Hepatocyte (in vitro differentiated cells): ENCODE results near the gene PWWP2B. TPM values are rescaled to one million over a fixed set of nuclear protein-coding genes. Genes with fewer than 3 reads are reported as not detected.

ENCODE experiments used
- DNase-seq: peaks from one replicate; pipeline ENCODE4 v3.0.0-alpha.2; 2016; ENCODE audit warnings: low spot score
- H2AFZ ChIP-seq: fragments of 200-600 bp; sonication (generic); 2 replicates; pipeline ENCODE4 v1.6.0; 2016; ENCODE audit warnings: antibody characterized with exemption, mild to moderate bottlenecking
- H3K27ac ChIP-seq: fragments of 200-600 bp; sonication (generic); 2 replicates; pipeline ENCODE4 v1.5.1; 2016; ENCODE audit warnings: mild to moderate bottlenecking
- H3K27me3 ChIP-seq: fragments of 200-600 bp; sonication (generic); 2 replicates; pipeline ENCODE4 v1.6.1; 2016
- H3K36me3 ChIP-seq: fragments of 200-600 bp; sonication (generic); replicated peaks from 2 replicates; pipeline ENCODE4 v1.5.1; 2016; ENCODE audit warnings: low read depth; ENCODE audit not compliant: insufficient read depth
- H3K4me1 ChIP-seq: fragments of 200-600 bp; sonication (generic); 2 replicates; pipeline ENCODE4 v1.5.1; 2016; ENCODE audit warnings: mild to moderate bottlenecking, moderate library complexity; ENCODE audit not compliant: insufficient read depth
- H3K4me2 ChIP-seq: fragments of 200-600 bp; sonication (generic); 2 replicates; pipeline ENCODE4 v1.6.0; 2016
- H3K4me3 ChIP-seq: fragments of 200-600 bp; sonication (generic); 2 replicates; pipeline ENCODE4 v1.5.1; 2016; ENCODE audit warnings: mild to moderate bottlenecking
- H3K79me2 ChIP-seq: fragments of 200-600 bp; sonication (generic); 2 replicates; pipeline ENCODE4 v1.6.0; 2017; ENCODE audit warnings: mild to moderate bottlenecking
- H3K9me2 ChIP-seq: fragments of 200-600 bp; sonication (generic); replicated peaks from 2 replicates; pipeline ENCODE4 v1.6.0; 2017; ENCODE audit warnings: mild to moderate bottlenecking; ENCODE audit not compliant: insufficient read depth
- H3K9me3 ChIP-seq: fragments of 200-600 bp; sonication (generic); 2 replicates; pipeline ENCODE4 v1.5.1; 2016; ENCODE audit warnings: low read depth, mild to moderate bottlenecking
- H4K20me1 ChIP-seq: fragments of 200-600 bp; sonication (generic); 2 replicates; pipeline ENCODE4 v1.6.0; 2016; ENCODE audit warnings: mild to moderate bottlenecking; ENCODE audit not compliant: insufficient read depth, poor library complexity, severe bottlenecking
- CTCF ChIP-seq: fragments of 200-600 bp; sonication (generic); IDR thresholded peaks from 2 replicates; pipeline ENCODE4 v1.5.1; 2016; ENCODE audit warnings: antibody characterized with exemption, mild to moderate bottlenecking; ENCODE audit not compliant: poor library complexity
- EZH2 ChIP-seq: fragments of 200-600 bp; sonication (generic); IDR thresholded peaks from 2 replicates; pipeline ENCODE4 v1.6.1; 2016; ENCODE audit warnings: antibody characterized with exemption, mild to moderate bottlenecking, borderline replicate concordance
- EZH2phosphoT487 ChIP-seq: fragments of 200-600 bp; sonication (generic); IDR thresholded peaks from one replicate; pipeline ENCODE4 v1.6.1; 2018; ENCODE audit warnings: antibody characterized with exemption, mild to moderate bottlenecking, low read depth, moderate library complexity; ENCODE audit not compliant: unreplicated experiment, severe bottlenecking
- WGBS: methylation state at CpG from one replicate; pipeline ENCODE4 v1.1.6; 2016; ENCODE audit warnings: low lambda C conversion rate; ENCODE audit errors: missing lambda C conversion rate; 5-methylcytosine and 5-hydroxymethylcytosine counted together
- polyA plus RNA-seq: library from polyadenylated mRNA; unstranded; fragments of >200 nt; fragmentation: Nextera tagmentation; extraction: Ambion mirVana; gene quantifications from 2 replicates; pipeline ENCODE4 v1.2.1, GENCODE V29; 2016
- total RNA-seq: library from RNA; depleted of rRNA; stranded (reverse); fragments of >200 nt; gene quantifications from 2 replicates; pipeline ENCODE4 v1.2.3, GENCODE V29; 2014

Gene PWWP2B
- total and polyA plus RNA-seq, 2 experiments from 2014 or later = 10.7 to 18.0 TPM

- H3K4me1 ChIP-seq = no peaks in the 10 kb centered on the region
- 94% methylated on average over 17 of the region's 17 CpGs for WGBS
- H3K27ac ChIP-seq = no peak overlapping the region
- no peaks in the 10 kb centered on the region for H3K9me2 ChIP-seq
- H3K27me3 ChIP-seq = no peaks in the 10 kb centered on the region
- no peaks in the 10 kb centered on the region for H3K36me3 ChIP-seq
- H4K20me1 ChIP-seq = no peaks in the 10 kb centered on the region
- TF ChIP-seq EZH2phosphoT487 = no peak
- no peak for TF ChIP-seq EZH2
- TF ChIP-seq CTCF = no peak
- no peak overlapping the region for H3K4me2 ChIP-seq
- H3K4me3 ChIP-seq = no peak overlapping the region
- DNase-seq = no peak
- no peaks in the 10 kb centered on the region for H3K9me3 ChIP-seq
- no peaks in the 10 kb centered on the region for H3K79me2 ChIP-seq
- H2AFZ ChIP-seq = no peak overlapping the region
Measured at GRCh38 chr10:132355297-132355696, 41.7 kb upstream of the PWWP2B start.

- Histone ChIP-seq H2AFZ (no peak overlapping the region), H3K9me3 (no peaks in the 10 kb centered on the region), H3K4me1 (no peaks in the 10 kb centered on the region), H4K20me1 (no peaks in the 10 kb centered on the region), H3K36me3 (no peaks in the 10 kb centered on the region), H3K4me3 (no peak overlapping the region), H3K79me2 (no peaks in the 10 kb centered on the region), H3K4me2 (no peak overlapping the region), H3K27me3 (no peaks in the 10 kb centered on the region), H3K9me2 (no peaks in the 10 kb centered on the region), H3K27ac (no peak overlapping the region)
- TF ChIP-seq EZH2phosphoT487 = no peak
- no peak for DNase-seq
- WGBS = 96% methylated on average over 13 of the region's 13 CpGs
Measured at GRCh38 chr10:132355754-132356153, 41.2 kb upstream of the PWWP2B start.

- no peak for DNase-seq
- no peaks in the 10 kb centered on the region for H3K79me2 ChIP-seq
- H4K20me1 ChIP-seq = no peaks in the 10 kb centered on the region
- H3K27ac ChIP-seq = no peak overlapping the region
- 94% methylated on average over 12 of the region's 12 CpGs for WGBS
- no peak overlapping the region for H3K4me3 ChIP-seq
- no peaks in the 10 kb centered on the region for H3K36me3 ChIP-seq
- H3K9me2 ChIP-seq = no peaks in the 10 kb centered on the region
- TF ChIP-seq CTCF (no peak), EZH2 (no peak), EZH2phosphoT487 (no peak)
- H3K4me2 ChIP-seq = no peak overlapping the region
- no peaks in the 10 kb centered on the region for H3K9me3 ChIP-seq
- no peaks in the 10 kb centered on the region for H3K4me1 ChIP-seq
- no peaks in the 10 kb centered on the region for H3K27me3 ChIP-seq
- no peak overlapping the region for H2AFZ ChIP-seq
Measured at GRCh38 chr10:132356621-132357195, 40.3 kb upstream of the PWWP2B start.

- no peaks in the 10 kb centered on the region for H3K9me2 ChIP-seq
- no peak for TF ChIP-seq CTCF
- no peak for TF ChIP-seq EZH2
- no peak for TF ChIP-seq EZH2phosphoT487
- no peaks in the 10 kb centered on the region for H3K4me1 ChIP-seq
- H3K27ac ChIP-seq = no peak overlapping the region
- 96% methylated on average over 15 of the region's 15 CpGs for WGBS
- DNase-seq = no peak
- H3K79me2 ChIP-seq = no peaks in the 10 kb centered on the region
- no peaks in the 10 kb centered on the region for H3K27me3 ChIP-seq
- no peak overlapping the region for H3K4me2 ChIP-seq
- H3K4me3 ChIP-seq = no peak overlapping the region
- H3K36me3 ChIP-seq = no peaks in the 10 kb centered on the region
- no peaks in the 10 kb centered on the region for H3K9me3 ChIP-seq
- no peaks in the 10 kb centered on the region for H4K20me1 ChIP-seq
- no peak overlapping the region for H2AFZ ChIP-seq
Measured at GRCh38 chr10:132357286-132358058, 39.5 kb upstream of the PWWP2B start.
